Mesendoderm (in vitro differentiated cells): Measurements from ENCODE around the gene CTXN2.

Source experiments
- DNase-seq: peaks from one replicate; pipeline ENCODE4 v3.0.0; 2013
- H2AK5ac ChIP-seq: 2 replicates; pipeline ENCODE4 v1.6.1; 2013; ENCODE audit warnings: low read length, inconsistent platforms
- H2BK120ac ChIP-seq: 2 replicates; pipeline ENCODE4 v1.6.1; 2013; ENCODE audit warnings: low read depth, mild to moderate bottlenecking, low read length, moderate library complexity, mixed read lengths
- H2BK15ac ChIP-seq: replicated peaks from 2 replicates; pipeline ENCODE4 v1.6.1; 2013; ENCODE audit warnings: low read depth, mild to moderate bottlenecking, moderate library complexity
- H2BK5ac ChIP-seq: 2 replicates; pipeline ENCODE4 v1.6.1; 2013; ENCODE audit warnings: low read length, inconsistent platforms
- H3K18ac ChIP-seq: 2 replicates; pipeline ENCODE4 v1.6.1; 2013; ENCODE audit warnings: mild to moderate bottlenecking, low read length, mixed read lengths
- H3K23ac ChIP-seq: one replicate; pipeline ENCODE4 v1.6.1; 2013; ENCODE audit warnings: low read length
- H3K27ac ChIP-seq: 2 replicates; pipeline ENCODE4 v1.5.1; 2013; ENCODE audit warnings: low read depth, mild to moderate bottlenecking, inconsistent platforms, low read length, moderate library complexity
- H3K27me3 ChIP-seq: 2 replicates; pipeline ENCODE4 v1.6.1; 2013; ENCODE audit warnings: low read length, control low read depth, mild to moderate bottlenecking, inconsistent platforms; ENCODE audit not compliant: insufficient read depth, poor library complexity
- H3K36me3 ChIP-seq: 2 replicates; pipeline ENCODE4 v1.6.1; 2013; ENCODE audit warnings: low read length, inconsistent platforms; ENCODE audit not compliant: control insufficient read depth, insufficient read depth
- H3K4ac ChIP-seq: one replicate; pipeline ENCODE4 v1.6.1; 2013; ENCODE audit warnings: low read depth, mild to moderate bottlenecking, low read length, moderate library complexity
- H3K4me1 ChIP-seq: 2 replicates; pipeline ENCODE4 v1.6.1; 2013; ENCODE audit warnings: low read depth, low read length, inconsistent platforms; ENCODE audit not compliant: control insufficient read depth
- H3K4me2 ChIP-seq: 2 replicates; pipeline ENCODE4 v1.6.1; 2013; ENCODE audit warnings: low read length
- H3K4me3 ChIP-seq: 2 replicates; pipeline ENCODE4 v1.5.1; 2013; ENCODE audit warnings: mild to moderate bottlenecking, low read length
- H3K56ac ChIP-seq: one replicate; pipeline ENCODE4 v1.6.1; 2013; ENCODE audit warnings: low read length
- H3K79me1 ChIP-seq: 2 replicates; pipeline ENCODE4 v1.6.1; 2013; ENCODE audit warnings: low read length, inconsistent platforms
- H3K79me2 ChIP-seq: 2 replicates; pipeline ENCODE4 v1.6.1; 2013; ENCODE audit warnings: mild to moderate bottlenecking, low read length; ENCODE audit not compliant: control insufficient read depth, insufficient read depth
- H3K9ac ChIP-seq: 2 replicates; pipeline ENCODE4 v1.6.1; 2013; ENCODE audit warnings: low read length, inconsistent platforms
- H4K5ac ChIP-seq: one replicate; pipeline ENCODE4 v1.6.1; 2013; ENCODE audit warnings: low read length
- H4K8ac ChIP-seq: one replicate; pipeline ENCODE4 v1.6.1; 2013; ENCODE audit warnings: low read depth, mild to moderate bottlenecking, control low read depth, low read length, moderate library complexity
- WGBS: extraction: QIAGEN DNeasy Blood & Tissue Kit; methylation state at CpG from one replicate; pipeline ENCODE4 v1.1.7; 2013; ENCODE audit warnings: low lambda C conversion rate, missing lambda C conversion rate; ENCODE audit not compliant: insufficient coverage; ENCODE audit errors: extremely low coverage; 5-methylcytosine and 5-hydroxymethylcytosine counted together

Gene CTXN2

GRCh38 chr15:48153526-48153925 lies 37.9 kb upstream of the CTXN2 start:
- Histone ChIP-seq H2BK15ac (no peak overlapping the region), H2BK120ac (no peak overlapping the region), H2BK5ac (no peak overlapping the region), H3K4ac (no peak overlapping the region), H3K27me3 (no peaks in the 10 kb centered on the region), H3K9ac (no peak overlapping the region), H3K79me1 (no peaks in the 10 kb centered on the region), H3K4me1 (no peaks in the 10 kb centered on the region), H4K5ac (no peak overlapping the region), H3K4me2 (no peak overlapping the region), H3K36me3 (no peaks in the 10 kb centered on the region), H2AK5ac (no peak overlapping the region), H3K23ac (no peak overlapping the region), H3K56ac (no peak overlapping the region), H3K27ac (no peak overlapping the region), H4K8ac (no peak overlapping the region), H3K18ac (no peak overlapping the region), H3K79me2 (no peaks in the 10 kb centered on the region), H3K4me3 (no peak overlapping the region)
- no peak for DNase-seq
- WGBS = no CpG with 5 or more reads among the region's 2 CpGs

- Histone ChIP-seq H3K23ac (no peak overlapping the region), H3K4me2 (no peak overlapping the region), H4K8ac (no peak overlapping the region), H3K4ac (no peak overlapping the region), H2BK120ac (no peak overlapping the region), H2BK15ac (no peak overlapping the region), H3K27me3 (no peaks in the 10 kb centered on the region), H3K27ac (no peak overlapping the region), H3K56ac (no peak overlapping the region), H3K36me3 (no peaks in the 10 kb centered on the region), H3K4me1 (no peaks in the 10 kb centered on the region), H2AK5ac (no peak overlapping the region), H2BK5ac (no peak overlapping the region), H3K4me3 (no peak overlapping the region), H3K18ac (no peak overlapping the region), H4K5ac (no peak overlapping the region), H3K79me2 (peaks cover 5% of the 10 kb centered on the region), H3K9ac (no peak overlapping the region), H3K79me1 (no peaks in the 10 kb centered on the region)
- DNase-seq = no peak
- no CpG with 5 or more reads among the region's 3 CpGs for WGBS
Observed at GRCh38 chr15:48168616-48169015, 22.8 kb upstream of the CTXN2 start.

GRCh38 chr15:48170981-48171380 lies 20.5 kb upstream of the CTXN2 start:
- Histone ChIP-seq H3K36me3 (no peaks in the 10 kb centered on the region), H2BK120ac (no peak overlapping the region), H2BK5ac (no peak overlapping the region), H3K9ac (no peak overlapping the region), H3K27ac (no peak overlapping the region), H3K27me3 (no peaks in the 10 kb centered on the region), H3K79me2 (peaks cover 11% of the 10 kb centered on the region), H3K4me2 (no peak overlapping the region), H3K4me3 (no peak overlapping the region), H3K4ac (no peak overlapping the region), H4K8ac (peak overlapping the region; percentile 13), H3K4me1 (no peaks in the 10 kb centered on the region), H2AK5ac (no peak overlapping the region), H2BK15ac (no peak overlapping the region), H3K79me1 (no peaks in the 10 kb centered on the region), H3K23ac (no peak overlapping the region), H3K18ac (no peak overlapping the region), H4K5ac (no peak overlapping the region), H3K56ac (no peak overlapping the region)
- no CpG with 5 or more reads among the region's 1 CpG for WGBS
- no peak for DNase-seq

- Histone ChIP-seq H3K4me2 (no peak overlapping the region), H2BK5ac (no peak overlapping the region), H3K23ac (no peak overlapping the region), H4K5ac (no peak overlapping the region), H4K8ac (no peak overlapping the region), H3K36me3 (no peaks in the 10 kb centered on the region), H3K4me1 (no peaks in the 10 kb centered on the region), H3K56ac (no peak overlapping the region), H3K4me3 (no peak overlapping the region), H2AK5ac (no peak overlapping the region), H3K9ac (no peak overlapping the region), H3K18ac (no peak overlapping the region), H2BK15ac (no peak overlapping the region), H2BK120ac (no peak overlapping the region), H3K4ac (no peak overlapping the region), H3K27ac (no peak overlapping the region), H3K79me1 (no peaks in the 10 kb centered on the region), H3K79me2 (peaks cover 16% of the 10 kb centered on the region), H3K27me3 (no peaks in the 10 kb centered on the region)
- WGBS = no CpG with 5 or more reads among the region's 3 CpGs
- DNase-seq = no peak
Observed at GRCh38 chr15:48175126-48175525, 16.3 kb upstream of the CTXN2 start.

- Histone ChIP-seq H3K27me3 (no peaks in the 10 kb centered on the region), H3K4me3 (no peak overlapping the region), H3K4me2 (no peak overlapping the region), H3K27ac (no peak overlapping the region), H2BK15ac (no peak overlapping the region), H3K18ac (no peak overlapping the region), H3K4me1 (no peaks in the 10 kb centered on the region), H3K79me2 (peaks cover 16% of the 10 kb centered on the region), H3K36me3 (no peaks in the 10 kb centered on the region), H4K5ac (no peak overlapping the region), H3K9ac (no peak overlapping the region), H3K56ac (no peak overlapping the region), H3K79me1 (no peaks in the 10 kb centered on the region), H3K23ac (no peak overlapping the region), H2BK5ac (no peak overlapping the region), H2AK5ac (no peak overlapping the region), H4K8ac (no peak overlapping the region), H3K4ac (no peak overlapping the region), H2BK120ac (no peak overlapping the region)
- no peak for DNase-seq
- no CpG with 5 or more reads among the region's 4 CpGs for WGBS
Observed at GRCh38 chr15:48176112-48176511, 15.4 kb upstream of the CTXN2 start.

- Histone ChIP-seq H3K79me1 (no peaks in the 10 kb centered on the region), H3K4me3 (no peak overlapping the region), H3K79me2 (peaks cover 16% of the 10 kb centered on the region), H4K8ac (no peak overlapping the region), H4K5ac (no peak overlapping the region), H2BK120ac (no peak overlapping the region), H3K4me2 (no peak overlapping the region), H3K18ac (no peak overlapping the region), H2BK15ac (no peak overlapping the region), H3K27ac (no peak overlapping the region), H2BK5ac (no peak overlapping the region), H2AK5ac (no peak overlapping the region), H3K27me3 (no peaks in the 10 kb centered on the region), H3K56ac (no peak overlapping the region), H3K36me3 (no peaks in the 10 kb centered on the region), H3K9ac (no peak overlapping the region), H3K4ac (no peak overlapping the region), H3K4me1 (no peaks in the 10 kb centered on the region), H3K23ac (no peak overlapping the region)
- no peak for DNase-seq
- no CpG with 5 or more reads among the region's 2 CpGs for WGBS
Observed at GRCh38 chr15:48176957-48177356, 14.5 kb upstream of the CTXN2 start.
